Omental fat pad (tissue), 4 donors: ENCODE data around the gene RALGPS2. TPM values are rescaled to one million over a fixed set of nuclear protein-coding genes. Genes with fewer than 3 reads are reported as not detected.
A peak's percentile ranks its signal among the peaks of the same experiment; 100 is the strongest.

Experiments
- ATAC-seq: fragments of 150-250 bp; one replicate; pipeline ENCODE4 v1.9.1; 2016; ENCODE audit warnings: mild to moderate bottlenecking, moderate library complexity; ENCODE audit not compliant: low FRiP score
- DNase-seq: peaks from one replicate; pipeline ENCODE4 v3.0.0-alpha.2; 2019; ENCODE audit warnings: low spot score
- total RNA-seq, 4 donors: library from RNA; depleted of rRNA; stranded (reverse); fragments of >200 nt; gene quantifications; one replicate each; pipeline ENCODE4 v1.1.0, GENCODE V29; 2016
- TF ChIP-seq, protein P1 (sequence below), 3 donors: fragments of 450-650 bp; IDR thresholded peaks; one replicate each; pipeline ENCODE4 v1.5.1; 2016 to 2017; ENCODE audit warnings: antibody characterized with exemption in 3 of 3, mild to moderate bottlenecking in 3 of 3, moderate library complexity in 2 of 3

The RALGPS2 gene
- total RNA-seq, 4 donors from 2014 or later: 13.1 to 32.1 (median 21.4) TPM

DNA sequence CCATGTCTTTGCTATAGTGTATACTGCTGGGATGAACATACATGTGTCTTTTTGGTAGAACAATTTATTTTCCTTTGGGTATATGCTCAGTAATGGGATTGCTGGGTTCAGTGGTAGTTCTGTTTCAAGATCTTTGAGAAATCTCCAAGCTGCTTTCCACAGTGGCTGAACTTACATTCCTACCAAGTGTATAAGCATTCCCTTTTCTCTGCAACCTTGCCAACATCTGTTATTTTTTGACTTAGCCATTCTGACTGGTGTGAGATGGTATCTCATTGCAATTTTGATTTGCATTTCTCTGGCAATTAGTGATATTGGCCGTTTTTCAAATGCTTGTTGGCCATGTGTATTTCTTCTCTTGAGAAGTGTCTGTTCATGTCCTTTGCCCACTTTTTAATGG, 183.3 kb downstream of the RALGPS2 start:
- DNase-seq (no peak), ATAC-seq (no peak)
- TF ChIP-seq, protein P1, sequence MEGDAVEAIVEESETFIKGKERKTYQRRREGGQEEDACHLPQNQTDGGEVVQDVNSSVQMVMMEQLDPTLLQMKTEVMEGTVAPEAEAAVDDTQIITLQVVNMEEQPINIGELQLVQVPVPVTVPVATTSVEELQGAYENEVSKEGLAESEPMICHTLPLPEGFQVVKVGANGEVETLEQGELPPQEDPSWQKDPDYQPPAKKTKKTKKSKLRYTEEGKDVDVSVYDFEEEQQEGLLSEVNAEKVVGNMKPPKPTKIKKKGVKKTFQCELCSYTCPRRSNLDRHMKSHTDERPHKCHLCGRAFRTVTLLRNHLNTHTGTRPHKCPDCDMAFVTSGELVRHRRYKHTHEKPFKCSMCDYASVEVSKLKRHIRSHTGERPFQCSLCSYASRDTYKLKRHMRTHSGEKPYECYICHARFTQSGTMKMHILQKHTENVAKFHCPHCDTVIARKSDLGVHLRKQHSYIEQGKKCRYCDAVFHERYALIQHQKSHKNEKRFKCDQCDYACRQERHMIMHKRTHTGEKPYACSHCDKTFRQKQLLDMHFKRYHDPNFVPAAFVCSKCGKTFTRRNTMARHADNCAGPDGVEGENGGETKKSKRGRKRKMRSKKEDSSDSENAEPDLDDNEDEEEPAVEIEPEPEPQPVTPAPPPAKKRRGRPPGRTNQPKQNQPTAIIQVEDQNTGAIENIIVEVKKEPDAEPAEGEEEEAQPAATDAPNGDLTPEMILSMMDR (IDR thresholded peaks at IDR 0.05): no peak

DNA sequence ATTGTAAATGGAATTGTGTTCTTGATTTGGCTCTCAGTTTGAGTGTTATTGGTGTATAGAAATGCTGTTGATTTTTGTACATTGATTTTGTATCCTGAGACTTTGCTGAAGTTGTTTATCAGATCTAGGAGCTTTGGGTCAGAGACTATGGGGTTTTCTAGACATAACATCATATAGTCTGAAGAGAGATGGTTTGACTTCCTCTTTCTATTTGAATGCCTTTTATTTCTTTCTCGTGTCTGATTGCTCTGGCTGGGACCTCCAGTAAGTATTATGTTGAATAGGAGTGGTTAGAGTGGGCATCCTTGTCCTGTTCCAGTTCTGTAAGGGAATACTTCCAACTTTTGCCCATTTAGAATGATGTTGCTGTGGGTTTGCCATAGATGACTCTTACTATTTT, 185.0 kb downstream of the RALGPS2 start:
- TF ChIP-seq, protein P1 (IDR thresholded peaks at IDR 0.05): no peak
- ATAC-seq (no peak), DNase-seq (no peak)

DNA sequence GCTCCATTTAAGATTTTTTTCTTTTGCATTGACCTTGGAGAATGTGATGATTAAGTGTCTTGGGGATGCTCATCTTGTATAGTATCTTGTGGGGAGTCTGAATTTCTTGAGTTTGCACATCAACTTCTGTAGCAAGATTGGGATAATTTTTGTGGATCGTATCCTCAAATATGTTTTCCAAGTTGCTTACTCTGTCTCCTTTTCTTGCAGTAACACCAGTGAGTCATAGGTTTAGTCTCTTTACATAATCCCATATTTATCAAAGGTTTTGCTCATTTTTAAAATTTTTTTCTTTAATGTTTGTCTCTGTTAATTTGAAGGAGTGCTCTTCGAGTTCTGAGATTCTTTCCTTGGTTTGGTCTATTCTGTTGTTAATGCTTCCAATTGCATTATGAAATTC, 187.6 kb downstream of the RALGPS2 start:
- DNase-seq (no peak), ATAC-seq (no peak)
- TF ChIP-seq, protein P1 (IDR thresholded peaks at IDR 0.05): no peak

DNA sequence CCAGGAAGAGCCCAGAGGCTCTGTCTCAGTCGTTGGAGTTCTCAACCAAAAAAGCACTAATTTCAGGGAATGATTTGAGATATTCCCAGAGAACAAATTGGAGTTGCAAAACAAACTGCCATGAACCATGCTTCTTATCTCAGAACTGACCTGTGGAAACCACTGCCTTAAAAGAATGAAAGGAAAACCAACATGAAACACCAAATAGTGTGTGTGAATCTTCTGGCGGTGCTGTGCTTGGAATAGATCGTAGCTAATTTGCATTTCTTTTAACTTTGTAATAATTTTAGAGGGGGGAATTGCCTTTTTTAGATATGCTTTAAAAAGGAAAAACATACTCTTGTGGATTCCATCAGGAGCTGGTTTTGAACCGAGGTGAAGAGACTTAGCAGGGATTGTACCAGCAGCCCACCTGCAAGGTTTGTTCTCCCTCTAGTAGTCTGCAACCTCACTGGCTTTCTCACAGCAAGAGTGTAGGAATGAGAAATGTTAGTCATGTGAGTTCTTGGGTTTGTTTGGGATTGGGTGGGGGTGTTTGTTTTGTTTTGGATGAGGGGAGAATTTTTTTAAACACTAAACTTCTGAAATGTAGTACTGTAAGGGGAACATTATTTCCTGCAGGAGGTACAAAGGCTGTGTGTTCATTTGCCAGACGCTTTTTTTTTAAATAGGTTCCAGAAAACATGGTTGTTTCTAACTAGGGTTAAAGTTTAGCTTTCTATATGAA, 191.6 kb downstream of the RALGPS2 start:
- peak; percentile 53 for ATAC-seq
- TF ChIP-seq, protein P1 (IDR thresholded peaks at IDR 0.05): no peak
- DNase-seq: no peak

- DNase-seq: no peak
- no peak for ATAC-seq
- TF ChIP-seq, protein P1 (IDR thresholded peaks at IDR 0.05): no peak
These were observed 193.3 kb downstream of the RALGPS2 start for GRCh38 chr1:178918308-178918707.

- ATAC-seq (no peak), DNase-seq (no peak)
- TF ChIP-seq, protein P1 (IDR thresholded peaks at IDR 0.05): no peak
These were observed 193.9 kb downstream of the RALGPS2 start for GRCh38 chr1:178918955-178919354.

DNA sequence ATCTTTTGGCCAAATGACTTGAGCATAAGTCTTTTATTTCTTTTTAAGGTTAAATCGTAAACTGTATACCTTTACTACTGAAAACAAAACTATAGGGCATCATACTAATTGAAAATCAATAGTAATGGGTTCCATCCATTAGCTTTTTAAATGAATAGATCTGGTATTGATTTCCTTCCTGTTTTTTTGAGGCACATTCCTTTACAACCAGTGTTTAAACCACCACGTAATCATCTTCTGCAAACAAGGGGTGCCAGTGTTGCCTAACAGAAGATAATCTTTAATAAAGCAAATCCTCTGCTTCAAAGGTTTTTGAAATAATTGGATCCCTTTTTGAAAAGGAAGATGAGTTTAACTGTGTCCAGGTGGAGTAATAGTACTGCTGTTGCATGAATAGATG, 194.5 kb downstream of the RALGPS2 start:
- ATAC-seq: no peak
- DNase-seq: no peak
- TF ChIP-seq, protein P1 (IDR thresholded peaks at IDR 0.05): no peak
